Esophagus (tissue), 2 donors: Measurements from ENCODE around the gene CHD5. TPM values are rescaled to one million over a fixed set of nuclear protein-coding genes. Genes with fewer than 3 reads are reported as not detected.

ENCODE experiments used
- H3K27ac ChIP-seq, 2 donors: one replicate each; pipeline ENCODE4 v1.5.1; 2013; ENCODE audit warnings: low read depth in 2 of 2, mild to moderate bottlenecking in 2 of 2, inconsistent platforms in 1 of 2, low read length in 1 of 2, moderate library complexity in 1 of 2
- H3K27me3 ChIP-seq, 2 donors: one replicate each; pipeline ENCODE4 v1.6.1; 2013; ENCODE audit warnings: low read length in 2 of 2, control low read depth in 1 of 2, mild to moderate bottlenecking in 1 of 2; ENCODE audit not compliant: insufficient read depth in 2 of 2, control insufficient read depth in 1 of 2
- H3K36me3 ChIP-seq, 2 donors: one replicate each; pipeline ENCODE4 v1.6.1; 2013; ENCODE audit warnings: low read length in 1 of 2; ENCODE audit not compliant: control insufficient read depth in 2 of 2, insufficient read depth in 2 of 2
- H3K4me1 ChIP-seq, 2 donors: one replicate each; pipeline ENCODE4 v1.6.1; 2013; ENCODE audit warnings: low read length in 1 of 2; ENCODE audit not compliant: control insufficient read depth in 2 of 2, insufficient read depth in 2 of 2
- H3K4me3 ChIP-seq, 2 donors: one replicate each; pipeline ENCODE4 v1.5.1; 2013; ENCODE audit warnings: low read length in 2 of 2, mild to moderate bottlenecking in 2 of 2, low read depth in 1 of 2, moderate library complexity in 1 of 2
- H3K9me3 ChIP-seq, 2 donors: one replicate each; pipeline ENCODE4 v1.6.1; 2013; ENCODE audit warnings: mild to moderate bottlenecking in 2 of 2, low read depth in 1 of 2, low read length in 1 of 2, moderate library complexity in 1 of 2; ENCODE audit not compliant: control insufficient read depth in 2 of 2, insufficient read depth in 1 of 2
- WGBS, 2 donors: extraction: QIAGEN DNeasy Blood & Tissue Kit; methylation state at CpG; one replicate each; pipeline ENCODE4 v1.1.7; 2013; 5-methylcytosine and 5-hydroxymethylcytosine counted together
- polyA plus RNA-seq, 2 donors: library from polyadenylated mRNA; stranded (reverse); fragments of 200-250 nt; gene quantifications; one replicate each; pipeline ENCODE4 v1.2.3, GENCODE V29; 2013
- donor health status: healthy with polysubstance abuse.
- donor health status: Bipolar disorder and iron deficiency.

The CHD5 gene
- polyA plus RNA-seq, 2 donors, result 0.16 to 0.26 TPM

DNA sequence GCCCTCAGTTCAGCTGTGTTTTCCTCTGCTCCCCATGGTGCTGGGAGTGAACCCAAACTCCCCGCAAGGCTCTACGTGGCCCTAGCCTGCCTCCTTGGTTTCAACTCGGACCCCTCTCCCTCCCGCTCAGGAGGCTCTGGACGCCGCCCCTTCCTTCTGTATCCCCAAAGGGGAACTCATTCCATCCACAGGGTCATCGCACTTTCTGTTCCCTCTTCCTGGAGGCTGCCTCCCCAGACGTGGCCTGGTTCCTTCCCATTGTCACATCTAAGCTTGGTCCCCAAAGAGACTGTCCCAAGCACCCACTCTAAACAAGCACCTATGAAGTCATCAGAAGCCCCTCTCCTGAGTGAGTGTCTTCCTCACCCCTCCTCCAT is 123.6 kb downstream of the CHD5 start:
- H3K4me1 ChIP-seq, result peaks cover 0 to 8% of the 10 kb centered on the region in 2 donors
- no peaks in the 10 kb centered on the region for H3K9me3 ChIP-seq
- no peak overlapping the region for H3K27ac ChIP-seq
- peaks cover 0 to 3% of the 10 kb centered on the region in 2 donors for H3K36me3 ChIP-seq
- 82 to 84% methylated on average over 8 of the region's 8 CpGs for WGBS, 2 donors
- no peaks in the 10 kb centered on the region for H3K27me3 ChIP-seq
- H3K4me3 ChIP-seq, result no peak overlapping the region

DNA sequence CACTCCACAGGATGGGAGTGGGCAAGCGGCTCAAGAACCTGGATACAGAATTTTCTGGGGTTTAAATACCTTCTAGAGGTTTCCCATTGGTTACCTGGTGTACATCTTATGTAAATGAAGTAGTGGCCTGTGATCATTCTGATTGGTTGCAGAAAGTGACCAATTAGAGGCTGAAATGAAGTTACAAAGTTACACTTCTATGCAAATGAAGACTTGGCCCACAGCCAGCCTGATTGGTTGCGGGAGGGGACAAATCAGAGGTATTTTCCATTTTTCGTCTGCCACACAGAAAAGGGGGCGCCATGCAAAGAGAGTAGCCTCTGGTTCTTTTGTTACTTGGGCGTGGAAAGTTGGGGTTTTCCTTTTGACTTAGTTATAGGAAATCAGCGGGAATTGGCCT is 125.5 kb downstream of the CHD5 start:
- WGBS, 2 donors, result 82 to 88% methylated on average over 6 of the region's 6 CpGs
- peaks cover 0 to 8% of the 10 kb centered on the region in 2 donors for H3K4me1 ChIP-seq
- no peaks in the 10 kb centered on the region for H3K9me3 ChIP-seq
- peaks cover 0 to 3% of the 10 kb centered on the region in 2 donors for H3K36me3 ChIP-seq
- no peak overlapping the region for H3K4me3 ChIP-seq
- H3K27me3 ChIP-seq, result no peaks in the 10 kb centered on the region
- H3K27ac ChIP-seq, result no peak overlapping the region

DNA sequence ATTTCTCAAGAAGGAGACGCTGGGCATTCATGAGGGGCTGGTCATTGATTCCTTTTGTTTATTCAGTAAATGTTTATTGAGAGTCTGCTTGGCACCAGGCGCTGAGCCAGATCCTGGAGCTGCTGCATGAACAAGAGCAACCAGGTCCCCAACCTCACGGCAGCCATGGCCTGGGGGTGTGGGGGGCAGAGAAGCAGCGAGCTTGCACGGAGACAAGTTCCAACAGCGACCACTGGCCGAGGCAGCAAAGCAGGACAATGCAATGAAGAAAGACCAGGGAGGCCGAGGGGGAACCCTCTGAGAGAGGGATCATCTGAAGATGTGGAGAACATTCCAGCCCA is 126.9 kb downstream of the CHD5 start:
- Histone ChIP-seq H3K36me3 (peaks cover 0 to 3% of the 10 kb centered on the region in 2 donors), H3K4me1 (peaks cover 0 to under 1% of the 10 kb centered on the region in 2 donors), H3K27ac (no peak overlapping the region), H3K27me3 (no peaks in the 10 kb centered on the region), H3K9me3 (no peaks in the 10 kb centered on the region), H3K4me3 (no peak overlapping the region)
- WGBS, 2 donors, result 35 to 36% methylated on average over 8 of the region's 8 CpGs

DNA sequence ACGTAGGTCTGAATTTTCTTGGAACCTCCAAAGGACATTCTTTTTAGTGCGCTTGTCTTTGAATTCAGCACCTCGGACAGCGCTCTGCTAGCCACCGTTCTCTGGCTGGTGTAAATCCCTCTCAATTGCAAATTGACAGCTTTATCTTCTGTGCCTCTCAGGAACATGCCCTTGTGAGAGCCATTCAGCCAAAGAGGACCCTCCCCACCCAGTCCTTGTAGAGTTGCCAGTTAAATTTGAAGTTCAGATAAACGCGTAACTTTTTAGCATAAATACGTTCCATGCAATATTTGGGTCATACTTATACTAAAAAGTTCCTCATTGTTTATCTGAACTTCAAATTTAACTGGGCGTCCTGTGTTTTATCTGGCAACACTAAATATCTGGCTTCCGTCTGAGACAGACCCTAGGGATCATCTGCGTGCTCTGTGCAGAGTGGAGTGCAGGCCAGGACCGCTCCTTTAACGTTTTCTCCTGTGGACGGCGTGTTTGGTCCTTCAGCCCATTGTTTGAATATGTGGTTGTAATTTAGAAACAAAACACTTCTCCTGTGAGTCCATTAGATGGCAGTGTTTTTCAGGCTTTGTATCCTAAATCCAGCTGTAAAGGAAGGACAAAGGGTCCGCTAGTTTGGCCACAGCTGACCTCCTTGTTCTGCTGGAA is 127.4 kb downstream of the CHD5 start:
- 16 to 17% methylated on average over 16 of the region's 16 CpGs for WGBS, 2 donors
- H3K4me3 ChIP-seq, result no peak overlapping the region
- H3K27ac ChIP-seq, result no peak overlapping the region

More for the DNA sequence above, 127.4 kb downstream of the CHD5 start:
- H3K27me3 ChIP-seq, result no peaks in the 10 kb centered on the region
- no peaks in the 10 kb centered on the region for H3K9me3 ChIP-seq
- H3K4me1 ChIP-seq, result no peaks in the 10 kb centered on the region
- peaks cover 0 to 3% of the 10 kb centered on the region in 2 donors for H3K36me3 ChIP-seq

Other genes with a start within 250 kb of the CHD5 start
- 1 to 10 TPM; 2.9 to 4.4 TPM for gene NPHP4, start 187.9 kb downstream of the CHD5 start, polyA plus RNA-seq
- gene KCNAB2, start 134.4 kb downstream of the CHD5 start, polyA plus RNA-seq, result 1 to 10 TPM; 2.2 to 2.8 TPM
- 100 to 1,000 TPM; 360 to 588 TPM for gene RPL22, start 19.3 kb upstream of the CHD5 start, polyA plus RNA-seq
- gene RNF207, start 25.8 kb upstream of the CHD5 start, polyA plus RNA-seq, result 10 to 100 TPM; 17.0 to 68.0 TPM
- gene ICMT, start 55.6 kb upstream of the CHD5 start, polyA plus RNA-seq, result 10 to 100 TPM; 16.3 to 27.1 TPM
- gene HES3, start 63.9 kb upstream of the CHD5 start, polyA plus RNA-seq, result not detected
- 1 to 10 TPM; 2.7 to 3.9 TPM for gene GPR153, start 80.8 kb upstream of the CHD5 start, polyA plus RNA-seq
- 10 to 100 TPM; 12.3 to 39.7 TPM for gene ACOT7, start 213.4 kb upstream of the CHD5 start, polyA plus RNA-seq
- gene HES2, start 239.6 kb upstream of the CHD5 start, polyA plus RNA-seq, result 10 to 100 TPM; 34.2 to 34.3 TPM
- 10 to 100 TPM; 21.6 to 46.5 TPM for gene ESPN, start 244.5 kb upstream of the CHD5 start, polyA plus RNA-seq